HG03280 (cell line): ENCODE results near the gene GGCX.
"Not testable (repeated sequence)": the region's sequence is repeated elsewhere in the genome, so short reads cannot be mapped to it uniquely, and the experiment has no call there.

Source experiments
- ATAC-seq: cut with Tn5 transposase; IDR thresholded peaks from one replicate; pipeline ENCODE4 v1.9.1; 2021; ENCODE audit warnings: mild to moderate bottlenecking, moderate library complexity; ENCODE audit not compliant: unreplicated experiment

The GGCX gene

DNA sequence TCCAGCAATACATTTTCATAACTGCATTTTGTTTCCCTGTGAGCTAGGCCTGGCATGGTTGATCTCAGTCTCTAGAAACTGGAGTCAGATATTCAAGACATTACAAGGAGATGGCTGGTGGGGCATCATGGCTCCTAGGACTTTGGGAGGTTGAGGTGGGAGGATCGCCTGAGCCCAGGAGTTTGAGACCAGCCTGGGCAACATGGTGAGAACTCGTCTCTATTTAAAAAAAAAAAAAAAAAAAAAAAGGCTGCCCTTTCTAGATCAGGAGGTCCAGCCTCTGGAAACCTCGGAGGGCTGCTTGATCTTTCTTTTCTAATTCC lies 15.7 kb upstream of the GGCX start:
- no peak for ATAC-seq

DNA sequence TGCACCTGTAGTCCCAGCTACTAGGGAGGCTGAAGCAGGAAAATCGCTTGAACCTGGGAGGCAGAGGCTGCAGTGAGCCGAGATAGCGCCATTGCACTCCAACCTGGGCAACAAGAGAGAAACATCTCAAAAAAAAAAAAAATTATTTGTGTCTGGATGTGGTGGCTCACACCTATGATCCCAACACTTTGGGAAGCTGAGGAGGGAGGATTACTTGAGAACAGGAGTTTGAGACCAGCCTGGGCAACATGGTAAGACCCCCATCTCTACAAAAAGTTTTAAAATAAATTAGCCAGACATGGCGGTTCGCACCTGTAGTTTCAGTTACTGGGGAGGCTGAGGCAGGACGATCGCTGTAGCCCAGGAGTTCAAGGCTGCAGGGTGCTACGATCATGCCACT lies 14.4 kb upstream of the GGCX start:
- ATAC-seq, result no peak

DNA sequence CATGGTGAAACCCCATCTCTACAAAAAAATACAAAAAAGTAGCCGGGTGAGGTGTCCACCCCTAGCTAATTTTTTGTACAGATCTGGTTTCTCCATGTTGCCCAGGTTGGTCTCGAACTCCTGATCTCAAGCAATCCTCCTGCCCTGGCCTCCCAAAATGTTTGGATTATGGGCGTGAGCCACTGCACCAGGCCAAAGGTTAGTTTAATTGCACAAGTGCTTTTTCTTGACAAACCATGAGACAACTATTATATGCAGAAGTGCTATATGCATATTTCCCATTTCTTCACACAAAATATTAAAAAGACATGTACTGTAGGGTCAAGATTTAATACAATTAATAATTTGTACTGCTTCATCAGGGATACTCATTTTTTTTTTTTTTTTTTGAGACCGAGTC lies 5.0 kb upstream of the GGCX start:
- no peak for ATAC-seq

- ATAC-seq, result no peak
Measured at GRCh38 chr2:85564144-85564563, 2.9 kb upstream of the GGCX start.

DNA sequence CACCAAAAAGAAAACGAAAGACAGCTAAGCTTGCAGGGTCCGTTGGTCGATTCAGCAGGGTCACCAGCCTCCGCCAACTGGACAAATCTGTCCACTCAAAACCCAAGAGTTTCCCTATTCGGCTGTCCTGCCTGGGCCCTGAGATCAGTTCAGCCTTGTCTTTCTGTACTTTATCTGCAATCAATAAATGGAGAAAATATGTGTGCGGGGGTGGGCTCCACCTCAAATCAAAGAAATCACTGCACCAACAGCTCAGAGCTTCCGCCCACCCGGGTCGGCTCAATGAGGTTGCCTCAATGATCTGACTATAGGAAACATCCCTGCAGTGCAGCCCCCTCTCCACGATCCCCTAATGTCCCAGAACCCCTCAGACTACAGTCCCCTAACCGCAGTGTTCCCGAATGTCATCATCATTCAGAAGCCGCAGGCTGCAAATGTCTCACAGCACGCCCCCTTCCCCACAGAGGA lies 447 bp downstream of the GGCX start:
- peak; percentile 21 for ATAC-seq

DNA sequence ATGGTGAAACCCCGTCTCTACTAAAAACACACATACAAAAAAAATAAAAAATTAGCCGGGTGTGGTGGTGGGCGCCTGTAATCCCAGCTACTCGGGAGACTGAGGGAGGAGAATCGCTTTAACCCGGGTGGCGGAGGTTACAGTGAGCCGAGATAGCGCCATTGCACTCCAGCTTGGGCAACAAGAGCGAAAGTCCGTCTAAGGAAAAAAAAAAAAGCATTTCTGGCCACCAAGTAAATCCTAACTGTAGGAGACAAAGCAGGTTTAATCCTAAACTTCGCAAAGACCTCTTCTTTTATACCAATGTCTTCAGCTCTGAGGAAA lies 928 bp downstream of the GGCX start:
- not testable (repeated sequence) for ATAC-seq

- no peak for ATAC-seq
Measured at GRCh38 chr2:85558160-85558559, 3.1 kb downstream of the GGCX start.

GRCh38 chr2:85557130-85557529 lies 4.2 kb downstream of the GGCX start:
- no peak for ATAC-seq

DNA sequence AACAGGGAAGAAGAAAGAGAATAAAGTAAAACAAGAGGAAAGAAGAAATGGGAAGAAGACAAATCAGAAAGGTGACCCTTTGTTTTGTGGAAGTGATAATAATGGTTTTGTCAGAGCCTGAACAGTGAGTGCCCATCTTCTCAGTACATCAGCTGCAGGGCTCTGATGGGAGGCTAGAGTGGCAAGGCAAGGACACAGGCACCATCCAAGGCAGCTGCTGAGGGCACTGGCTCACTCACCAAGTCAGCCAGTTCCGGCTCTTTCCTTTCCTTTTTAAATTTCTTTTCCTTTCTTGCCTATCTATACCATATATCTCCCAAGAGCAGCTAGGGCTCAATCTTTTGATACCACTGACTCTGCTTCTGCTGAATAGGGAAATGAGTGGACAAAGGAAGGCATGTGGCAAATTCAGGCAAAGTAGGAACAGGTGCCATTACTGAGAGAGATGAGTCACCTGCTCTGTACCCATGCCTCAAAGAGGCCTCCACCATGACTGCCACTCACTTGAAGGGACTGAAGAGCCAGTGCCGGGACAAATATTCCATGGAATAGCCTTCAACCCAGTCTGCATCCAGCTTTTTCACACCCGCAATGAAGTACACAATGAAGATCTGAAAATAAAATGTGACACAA lies 6.2 kb downstream of the GGCX start:
- ATAC-seq, result no peak

GRCh38 chr2:85553184-85553583 lies 8.1 kb downstream of the GGCX start:
- no peak for ATAC-seq

DNA sequence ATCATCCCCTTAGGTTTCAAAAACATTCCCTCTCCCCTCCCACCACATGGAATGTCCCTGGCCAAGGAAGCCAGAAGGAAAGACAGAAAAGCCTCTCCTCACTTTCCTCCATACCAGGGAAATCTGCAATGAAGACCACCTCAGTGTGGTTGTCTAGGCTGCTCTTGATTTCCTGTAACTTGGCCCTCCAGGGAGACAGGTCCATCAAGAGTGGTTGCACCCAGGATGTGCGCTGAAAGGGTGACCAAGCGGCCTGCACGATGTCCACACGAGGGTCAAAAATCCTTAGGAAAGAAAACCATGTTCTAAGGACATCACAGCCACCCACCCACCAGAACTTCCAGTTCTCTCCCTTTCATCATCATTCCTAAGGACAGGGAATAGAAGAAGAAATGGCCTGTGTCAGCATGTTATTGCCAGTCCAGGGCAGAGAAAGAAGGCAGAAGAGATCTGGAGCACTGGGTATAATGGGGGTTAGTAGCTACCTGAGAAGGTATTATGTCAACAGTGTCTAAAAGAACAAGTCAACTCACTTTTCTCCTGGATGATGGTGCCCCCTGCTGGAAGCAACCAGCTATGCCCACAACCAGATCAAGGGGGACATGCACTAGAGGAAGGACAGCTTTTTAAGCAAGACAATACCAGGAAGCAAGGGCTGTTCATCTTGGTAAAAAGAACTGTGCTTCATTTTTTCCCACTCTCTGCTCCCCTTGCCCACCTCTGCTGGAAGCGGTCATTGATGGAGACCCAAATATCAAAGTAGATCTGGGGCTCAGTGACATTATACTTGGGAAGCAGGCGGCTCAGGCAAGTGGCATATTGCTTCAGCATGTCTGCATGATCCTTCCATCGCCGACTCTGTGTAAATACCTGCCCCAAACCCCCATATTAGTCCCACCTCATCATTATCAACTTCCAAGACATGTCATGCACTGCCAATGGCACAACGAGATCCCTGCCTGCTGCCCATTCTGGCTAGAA lies 9.3 kb downstream of the GGCX start:
- ATAC-seq, result peak; percentile 71

- ATAC-seq, result no peak
Measured at GRCh38 chr2:85550486-85550885, 10.8 kb downstream of the GGCX start.

GRCh38 chr2:85549826-85550225 lies 11.5 kb downstream of the GGCX start:
- no peak for ATAC-seq

GRCh38 chr2:85549095-85549494 lies 12.2 kb downstream of the GGCX start:
- no peak for ATAC-seq

DNA sequence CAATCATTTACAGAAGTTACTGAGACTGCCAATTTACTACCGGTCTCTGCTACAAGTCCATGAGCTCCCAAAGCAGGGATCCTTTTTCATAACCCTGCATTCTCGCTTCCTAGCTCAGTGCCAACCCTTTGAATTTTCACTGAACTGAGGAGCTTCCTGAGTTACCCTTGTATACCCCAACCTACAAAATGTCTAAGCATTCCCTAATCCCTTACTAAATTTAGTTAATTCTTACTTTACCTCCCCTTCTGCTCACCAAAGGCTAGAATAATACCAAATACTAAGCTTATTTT lies 12.7 kb downstream of the GGCX start:
- no peak for ATAC-seq

- no peak for ATAC-seq
Measured at GRCh38 chr2:85547859-85548607, 13.3 kb downstream of the GGCX start.

DNA sequence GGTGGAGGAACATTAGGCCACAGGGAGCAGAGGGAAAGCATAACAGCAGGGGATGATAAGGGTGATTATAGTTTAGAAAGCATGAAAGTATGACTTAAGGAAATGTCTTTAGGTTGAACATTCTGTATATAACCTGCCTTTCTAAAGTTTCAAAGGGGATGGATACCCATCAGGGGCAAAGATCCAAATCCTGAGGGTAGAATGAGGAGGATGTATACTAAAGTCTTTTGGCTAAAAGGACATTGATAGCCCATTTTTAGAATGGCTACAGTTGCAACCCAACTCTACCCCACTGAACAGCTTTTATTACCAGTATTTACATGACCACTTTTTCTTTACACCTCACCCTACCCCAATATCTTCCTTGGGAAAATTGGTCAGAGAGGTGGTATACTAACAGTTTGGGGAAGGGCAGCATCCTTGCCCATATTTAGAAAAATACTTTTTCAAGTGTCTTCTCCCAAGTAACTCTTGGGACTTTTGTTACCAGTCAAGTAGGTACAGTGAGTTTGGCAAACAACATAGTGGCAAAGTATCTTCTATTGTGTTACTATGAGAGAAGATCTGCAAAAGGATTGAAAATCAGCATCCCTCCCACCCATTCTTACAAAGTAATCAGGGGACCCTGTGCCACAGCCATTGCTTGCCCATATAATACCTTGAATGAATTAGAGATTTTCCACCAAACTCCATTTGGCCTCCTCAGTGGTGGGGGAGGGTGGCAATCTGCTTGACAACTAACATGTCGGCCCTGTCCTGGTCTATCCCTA lies 14.0 kb downstream of the GGCX start:
- no peak for ATAC-seq

DNA sequence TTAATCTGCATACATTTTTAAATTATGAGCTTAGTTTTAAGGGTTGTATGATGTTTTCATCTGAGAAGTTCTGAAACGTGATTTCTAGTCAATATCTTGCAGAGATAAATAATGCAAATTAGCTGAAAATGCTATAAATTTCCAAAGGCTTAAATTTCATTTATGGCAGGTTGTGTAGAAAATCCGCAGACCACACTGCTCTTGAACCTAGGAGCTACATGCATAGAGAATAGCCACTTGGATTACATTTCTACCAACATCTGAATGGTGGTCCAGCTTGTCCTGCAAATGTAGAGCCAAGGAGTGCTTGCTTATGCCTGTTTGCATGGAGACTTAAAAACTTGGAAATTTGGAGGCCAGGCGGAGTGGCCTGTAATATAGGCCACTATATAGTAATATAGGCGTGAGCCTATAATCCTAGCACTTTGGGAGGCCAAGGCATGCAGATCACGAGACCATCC lies 15.5 kb downstream of the GGCX start:
- ATAC-seq, result no peak

DNA sequence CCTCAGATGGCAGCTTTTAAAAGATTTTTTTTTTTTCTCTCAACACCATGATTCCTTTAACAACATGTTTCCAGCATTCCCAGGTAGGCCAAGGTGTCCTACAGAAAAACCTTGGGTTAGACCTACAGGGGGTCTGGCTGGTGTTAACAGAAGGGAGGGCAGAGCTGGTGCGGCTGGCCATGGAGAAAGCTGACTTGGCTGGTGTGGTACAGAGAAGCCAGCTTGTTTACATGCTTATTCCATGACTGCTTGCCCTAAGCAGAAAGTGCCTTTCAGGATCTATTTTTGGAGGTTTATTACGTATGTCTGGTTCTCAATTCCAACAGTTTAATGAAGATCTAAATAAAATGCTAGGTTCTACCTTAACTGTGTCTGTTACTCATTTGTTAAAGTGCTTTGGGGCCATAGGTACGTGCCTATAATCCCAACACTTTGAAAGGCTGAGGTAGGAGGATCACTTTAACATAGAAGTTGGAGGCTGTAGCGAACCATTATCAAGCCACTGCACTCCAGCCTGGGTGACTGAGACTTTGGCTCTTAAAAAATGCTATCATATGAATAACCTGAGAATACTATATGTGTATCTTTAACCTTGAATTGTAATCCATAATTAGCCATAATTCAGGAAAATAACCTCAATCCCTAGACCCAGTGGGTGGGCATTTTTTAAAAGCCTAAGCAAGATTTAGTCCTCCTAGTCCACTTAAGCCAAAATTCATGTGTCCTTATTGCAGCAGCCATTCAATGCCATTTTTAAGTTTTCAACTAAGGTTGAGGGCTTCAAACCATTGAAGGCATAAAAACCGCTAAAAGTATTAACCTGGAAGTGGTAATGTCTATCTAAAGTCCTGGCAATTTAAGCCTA lies 16.1 kb downstream of the GGCX start:
- ATAC-seq, result not testable (repeated sequence)

DNA sequence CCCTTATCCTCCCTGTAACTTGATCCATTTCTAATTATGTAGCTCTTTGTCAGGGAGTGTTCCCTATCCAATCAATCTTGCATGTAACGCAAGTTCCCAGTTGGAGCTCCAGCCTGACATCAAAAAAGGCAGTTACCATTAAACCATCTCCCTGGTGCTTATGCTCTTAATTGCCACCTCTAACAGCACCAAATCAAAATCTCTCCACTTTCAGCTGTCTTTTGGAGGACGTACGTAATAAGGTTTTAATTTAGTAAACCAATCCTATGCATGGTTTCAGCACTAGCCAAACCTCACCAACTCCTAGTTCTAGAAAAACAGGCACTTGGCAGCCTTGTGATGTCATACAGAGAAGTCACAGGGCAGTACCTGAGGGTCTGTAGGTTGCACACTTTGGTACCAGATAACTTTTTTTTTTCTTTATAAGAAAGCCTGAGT lies 17.0 kb downstream of the GGCX start:
- ATAC-seq, result not testable (repeated sequence)
